HEK293T (cell line): ENCODE measurements around the gene TAOK2.

ENCODE experiments used
- ARNT ChIP-seq: fragments of 450-650 bp; IDR thresholded peaks from 2 replicates; pipeline ENCODE4 v1.6.1; 2017; ENCODE audit warnings: mild to moderate bottlenecking
- BHLHE40 ChIP-seq: fragments of 450-650 bp; IDR thresholded peaks from 2 replicates; pipeline ENCODE4 v1.6.1; 2016; ENCODE audit warnings: mild to moderate bottlenecking, moderate library complexity, borderline replicate concordance
- CTBP1 ChIP-seq: fragments of 450-650 bp; IDR thresholded peaks from 2 replicates; pipeline ENCODE4 v1.6.1; 2016; ENCODE audit warnings: borderline replicate concordance
- ELF4 ChIP-seq: fragments of 450-650 bp; IDR thresholded peaks from 2 replicates; pipeline ENCODE4 v1.6.1; 2017; ENCODE audit warnings: antibody characterized with exemption
- FOXA1 ChIP-seq: fragments of 450-650 bp; IDR thresholded peaks from 2 replicates; pipeline ENCODE4 v1.6.1; 2016; ENCODE audit warnings: mild to moderate bottlenecking
- FOXK2 ChIP-seq: fragments of 450-650 bp; IDR thresholded peaks from 2 replicates; pipeline ENCODE4 v1.6.1; 2016; ENCODE audit warnings: mild to moderate bottlenecking
- FOXM1 ChIP-seq: fragments of 450-650 bp; IDR thresholded peaks from 2 replicates; pipeline ENCODE4 v1.6.1; 2017; ENCODE audit warnings: mild to moderate bottlenecking, borderline replicate concordance
- LEF1 ChIP-seq: fragments of 450-650 bp; IDR thresholded peaks from 2 replicates; pipeline ENCODE4 v1.6.1; 2017; ENCODE audit warnings: mild to moderate bottlenecking, borderline replicate concordance
- SP1 ChIP-seq: fragments of 450-650 bp; IDR thresholded peaks from 2 replicates; pipeline ENCODE4 v1.6.1; 2017
- SUZ12 ChIP-seq: fragments of 450-650 bp; IDR thresholded peaks from 2 replicates; pipeline ENCODE4 v1.6.1; 2016; ENCODE audit warnings: mild to moderate bottlenecking
- TARDBP ChIP-seq: fragments of 450-650 bp; IDR thresholded peaks from 2 replicates; pipeline ENCODE4 v1.6.1; 2016

DNA sequence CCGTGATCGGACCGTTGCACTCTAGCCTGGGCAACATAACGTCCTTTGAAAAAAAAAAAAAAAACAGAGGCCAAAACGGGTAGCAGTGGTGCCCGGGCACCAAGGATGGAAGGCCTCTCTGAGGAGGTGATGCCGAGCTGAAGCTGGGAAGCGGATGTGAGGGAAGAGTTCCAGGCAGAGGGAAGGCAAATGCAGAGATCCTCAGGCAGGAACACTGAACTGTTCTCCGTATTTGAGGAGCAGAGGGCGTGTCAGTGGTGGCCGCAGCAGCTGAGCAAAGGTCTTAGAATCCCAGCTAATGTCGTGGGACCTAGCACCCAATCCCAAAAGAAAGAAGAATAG lies 47.0 kb upstream of the TAOK2 start:
- no peak for TF ChIP-seq SUZ12
- TF ChIP-seq LEF1: no peak
- no peak for TF ChIP-seq ARNT
- no peak for TF ChIP-seq FOXM1
- TF ChIP-seq ELF4: no peak
- TF ChIP-seq BHLHE40: no peak
- no peak for TF ChIP-seq CTBP1
- no peak for TF ChIP-seq FOXK2
- no peak for TF ChIP-seq SP1
- TF ChIP-seq FOXA1: no peak
- no peak for TF ChIP-seq TARDBP
